Muscle of leg (tissue), 11 donors: Measurements from ENCODE around the gene SHROOM3. TPM values are rescaled to one million over a fixed set of nuclear protein-coding genes. Genes with fewer than 3 reads are reported as not detected.

ENCODE experiments used
- DNase-seq: peaks from one replicate; pipeline ENCODE4 v3.0.0; 2013
- H3K27ac ChIP-seq: one replicate; pipeline ENCODE4 v1.5.1; 2013; ENCODE audit warnings: mild to moderate bottlenecking, low read length, control low read depth
- H3K27me3 ChIP-seq: one replicate; pipeline ENCODE4 v1.6.1; 2013; ENCODE audit warnings: low read length; ENCODE audit not compliant: control insufficient read depth, insufficient read depth
- H3K36me3 ChIP-seq: one replicate; pipeline ENCODE4 v1.6.1; 2013; ENCODE audit warnings: low read length; ENCODE audit not compliant: control insufficient read depth, insufficient read depth
- H3K4me1 ChIP-seq: one replicate; pipeline ENCODE4 v1.6.1; 2013; ENCODE audit warnings: low read length; ENCODE audit not compliant: control insufficient read depth, insufficient read depth
- H3K4me3 ChIP-seq: one replicate; pipeline ENCODE4 v1.5.1; 2013; ENCODE audit warnings: low read length, control low read depth
- H3K9me3 ChIP-seq: replicated peaks from 2 replicates; pipeline ENCODE4 v1.6.1; 2013; ENCODE audit warnings: low read depth, low read length; ENCODE audit not compliant: control insufficient read depth
- WGBS: methylation state at CpG from one replicate; pipeline ENCODE4 v1.1.5; 2013; ENCODE audit warnings: missing lambda C conversion rate; ENCODE audit not compliant: insufficient coverage; 5-methylcytosine and 5-hydroxymethylcytosine counted together
- polyA plus RNA-seq, 8 donors: library from polyadenylated mRNA; unstranded; fragments of 120-200 nt; gene quantifications; one replicate each; pipeline versions ENCODE4 v1.2.1 to v1.2.3, GENCODE V29; 2013; ENCODE audit warnings: inconsistent platforms in 1 of 8, low replicate concordance in 1 of 8; ENCODE audit not compliant: insufficient read length in 8 of 8, insufficient read depth in 1 of 8
- total RNA-seq: library from RNA; stranded (reverse); fragments of 120-200 nt; gene quantifications from one replicate; pipeline ENCODE4 v1.2.4, GENCODE V29; 2013

Gene SHROOM3
- total and polyA plus RNA-seq, 9 donors, result 21.0 to 57.5 (median 29.0) TPM

DNA sequence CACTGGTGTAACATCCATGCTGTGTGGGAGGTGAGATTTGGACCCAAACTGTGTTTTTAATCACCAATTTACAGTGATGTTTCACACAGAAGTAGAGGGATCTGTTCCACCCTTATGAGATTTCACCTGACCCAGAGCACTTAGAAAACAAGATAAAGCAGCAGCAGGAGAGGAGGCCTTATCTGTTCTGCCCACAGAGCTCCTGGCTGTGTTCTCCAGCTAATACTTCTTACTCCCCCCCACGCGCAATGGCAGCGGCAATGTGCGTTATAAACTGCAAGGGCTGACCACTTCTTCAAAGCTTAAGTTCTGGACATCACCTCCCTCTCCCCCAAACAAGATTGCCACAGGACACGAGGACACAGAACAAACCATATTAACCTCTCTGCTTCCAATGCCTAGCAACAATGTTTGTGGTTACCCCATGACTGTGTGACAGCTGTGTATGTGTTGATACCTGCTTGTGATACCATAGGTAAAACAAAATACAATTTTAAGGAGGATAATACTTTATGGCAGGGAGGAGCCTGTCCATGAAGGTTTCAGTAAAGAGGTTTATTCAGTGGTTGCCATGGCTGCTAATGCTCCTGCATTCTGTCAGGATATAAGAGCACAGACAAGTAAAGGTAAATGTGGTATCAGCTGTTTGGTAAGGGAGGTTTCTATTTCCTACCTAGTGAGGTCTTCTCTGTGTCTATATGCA is 252.9 kb downstream of the SHROOM3 start:
- 68% methylated on average over 4 of the region's 5 CpGs for WGBS
- Histone ChIP-seq H3K4me1 (peaks cover 12% of the 10 kb centered on the region), H3K27ac (no peak overlapping the region), H3K9me3 (no peaks in the 10 kb centered on the region), H3K27me3 (peaks cover 13% of the 10 kb centered on the region), H3K4me3 (no peak overlapping the region), H3K36me3 (no peaks in the 10 kb centered on the region)
- DNase-seq, result peak; percentile 18

GRCh38 chr4:76688619-76689144 is 253.7 kb downstream of the SHROOM3 start:
- WGBS, result 10% methylated on average over 2 of the region's 13 CpGs
- H3K4me1 ChIP-seq, result peaks cover 12% of the 10 kb centered on the region

GRCh38 chr4:76689145-76689817 is 254.3 kb downstream of the SHROOM3 start:
- Histone ChIP-seq H3K4me1 (peaks cover 12% of the 10 kb centered on the region), H3K36me3 (no peaks in the 10 kb centered on the region), H3K9me3 (no peaks in the 10 kb centered on the region), H3K27ac (peak overlapping the region; percentile 75), H3K27me3 (peaks cover 13% of the 10 kb centered on the region), H3K4me3 (peak overlapping the region; percentile 48)
- peak; percentile 66 for DNase-seq
- WGBS, result 0% methylated on average over 87 of the region's 87 CpGs

More at GRCh38 chr4:76688619-76689144, 253.7 kb downstream of the SHROOM3 start:
- peaks cover 13% of the 10 kb centered on the region for H3K27me3 ChIP-seq
- no peaks in the 10 kb centered on the region for H3K36me3 ChIP-seq
- H3K27ac ChIP-seq, result peak overlapping the region; percentile 75
- H3K4me3 ChIP-seq, result peak overlapping the region; percentile 48
- DNase-seq, result peak; percentile 50
- no peaks in the 10 kb centered on the region for H3K9me3 ChIP-seq

DNA sequence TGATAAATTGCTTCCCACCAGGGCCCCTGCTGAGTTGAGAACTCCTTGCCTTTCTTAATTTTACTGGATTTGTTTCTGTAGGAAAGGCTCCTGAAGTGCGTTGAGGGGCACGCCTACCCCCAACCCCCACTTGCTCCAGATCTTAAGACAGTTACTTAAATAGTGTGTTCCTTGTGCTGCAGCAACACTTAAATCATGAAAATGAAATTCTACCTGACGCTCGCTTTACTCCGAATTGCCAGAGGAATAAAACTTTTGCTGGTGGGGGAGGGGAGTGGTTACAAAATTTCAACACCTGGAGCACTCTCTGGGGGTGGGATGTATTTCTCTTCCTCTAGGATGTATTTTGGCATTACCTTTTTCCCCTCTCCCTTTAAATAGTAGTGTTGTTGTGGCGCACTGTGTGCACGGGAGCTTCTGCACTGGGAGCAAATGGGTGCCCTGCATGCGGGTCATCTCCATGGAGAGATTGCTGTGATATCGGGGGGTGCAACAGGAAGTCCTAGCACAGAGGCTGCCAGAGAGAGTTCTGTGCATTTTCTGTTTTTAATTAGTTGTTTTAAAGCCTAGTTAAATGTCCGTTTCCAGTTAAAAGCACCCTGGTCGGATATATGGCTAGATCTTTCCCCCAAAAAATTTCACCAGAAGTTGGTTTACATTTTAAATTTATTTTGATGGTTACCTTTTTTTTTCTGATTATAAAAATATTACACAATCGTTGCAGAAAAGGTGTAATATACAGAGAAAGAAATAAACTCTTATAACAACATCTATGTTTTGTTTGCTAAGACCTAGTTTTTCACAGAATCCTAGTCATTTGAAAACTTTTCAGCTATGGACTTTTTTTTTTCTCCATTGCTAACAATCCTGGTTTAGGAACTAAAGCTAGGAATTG is 255.2 kb downstream of the SHROOM3 start:
- Histone ChIP-seq H3K27me3 (peaks cover 13% of the 10 kb centered on the region), H3K4me3 (peak overlapping the region; percentile 48), H3K27ac (peak overlapping the region; percentile 39), H3K9me3 (no peaks in the 10 kb centered on the region), H3K4me1 (peaks cover 12% of the 10 kb centered on the region), H3K36me3 (no peaks in the 10 kb centered on the region)
- peak; percentile 56 for DNase-seq
- 0% methylated on average over 1 of the region's 12 CpGs for WGBS

DNA sequence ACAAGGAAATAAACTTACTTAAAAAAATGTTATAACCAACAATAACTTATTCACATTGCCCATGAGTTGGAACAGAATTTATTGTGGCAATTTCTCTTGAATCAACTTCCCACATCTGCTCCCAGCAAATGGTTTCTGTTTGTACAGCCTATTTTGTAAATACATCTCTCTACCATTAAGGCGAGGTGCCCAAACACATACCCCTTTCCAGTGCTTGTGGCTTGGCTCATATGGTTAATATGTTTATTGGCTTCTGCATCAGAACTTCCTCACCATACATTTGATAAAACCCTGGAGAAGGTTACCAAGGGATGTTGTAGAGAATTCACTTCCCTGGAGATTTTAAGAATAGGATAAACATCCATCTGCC is 255.9 kb downstream of the SHROOM3 start:
- Histone ChIP-seq H3K27ac (no peak overlapping the region), H3K36me3 (no peaks in the 10 kb centered on the region), H3K9me3 (no peaks in the 10 kb centered on the region), H3K27me3 (peaks cover 13% of the 10 kb centered on the region), H3K4me1 (peaks cover 12% of the 10 kb centered on the region), H3K4me3 (no peak overlapping the region)
- no CpG with 5 or more reads among the region's 1 CpG for WGBS
- no peak for DNase-seq

GRCh38 chr4:76691807-76692582 is 257.0 kb downstream of the SHROOM3 start:
- DNase-seq, result no peak
- no peak overlapping the region for H3K4me3 ChIP-seq
- peaks cover 18% of the 10 kb centered on the region for H3K4me1 ChIP-seq
- no peaks in the 10 kb centered on the region for H3K9me3 ChIP-seq
- no peak overlapping the region for H3K27ac ChIP-seq
- WGBS, result no CpG with 5 or more reads among the region's 5 CpGs
- no peaks in the 10 kb centered on the region for H3K36me3 ChIP-seq
- H3K27me3 ChIP-seq, result peaks cover 13% of the 10 kb centered on the region

DNA sequence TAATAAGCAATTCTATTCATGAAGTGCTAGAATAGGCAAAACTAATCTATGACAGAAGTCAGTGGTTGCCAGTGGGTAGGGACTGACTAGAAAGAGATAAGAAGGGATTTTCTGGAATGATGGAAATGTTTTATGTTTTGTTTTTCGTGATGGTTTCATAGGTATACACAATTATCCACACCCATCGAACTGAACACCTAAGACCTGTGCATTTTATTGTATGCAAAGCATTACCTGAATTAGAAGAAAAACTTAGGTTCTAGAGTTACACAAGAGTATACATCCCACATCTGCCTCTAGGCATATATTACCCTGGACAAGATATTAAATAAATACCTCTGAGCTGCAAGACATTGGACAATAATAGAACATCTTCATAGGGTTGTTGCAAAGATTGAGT is 257.7 kb downstream of the SHROOM3 start:
- WGBS, result no CpG with 5 or more reads among the region's 2 CpGs
- peaks cover 21% of the 10 kb centered on the region for H3K4me1 ChIP-seq
- H3K9me3 ChIP-seq, result no peaks in the 10 kb centered on the region
- no peaks in the 10 kb centered on the region for H3K36me3 ChIP-seq
- H3K27ac ChIP-seq, result no peak overlapping the region
- H3K4me3 ChIP-seq, result no peak overlapping the region
- H3K27me3 ChIP-seq, result peaks cover 13% of the 10 kb centered on the region
- DNase-seq, result no peak

- no CpG with 5 or more reads among the region's 1 CpG for WGBS
These were observed 259.0 kb downstream of the SHROOM3 start for GRCh38 chr4:76694056-76694455.

DNA sequence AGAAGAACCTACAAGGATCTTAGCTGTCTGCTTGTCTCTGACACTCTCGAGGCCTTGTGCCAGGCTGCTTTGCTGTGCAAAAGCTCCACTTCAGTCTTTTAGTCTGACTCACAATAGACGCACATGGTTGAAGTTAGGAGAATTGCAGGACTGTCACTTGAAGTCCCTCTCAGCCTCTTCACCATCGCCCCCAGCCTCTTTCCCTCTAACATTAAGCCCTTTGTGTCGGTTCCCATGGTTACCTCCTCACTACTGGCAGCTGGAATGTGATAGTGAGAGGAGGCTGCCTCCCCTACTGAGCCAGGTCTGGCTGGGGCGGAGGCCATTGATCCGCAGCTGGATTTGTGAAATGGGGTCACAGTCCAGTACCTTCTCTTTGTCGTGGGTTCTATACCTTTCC is 261.1 kb downstream of the SHROOM3 start:
- H3K4me3 ChIP-seq, result no peak overlapping the region
- no peaks in the 10 kb centered on the region for H3K36me3 ChIP-seq
- H3K9me3 ChIP-seq, result no peaks in the 10 kb centered on the region
- peaks cover 25% of the 10 kb centered on the region for H3K4me1 ChIP-seq
- WGBS, result no CpG with 5 or more reads among the region's 7 CpGs
- H3K27me3 ChIP-seq, result peaks cover 4% of the 10 kb centered on the region
- no peak for DNase-seq
- no peak overlapping the region for H3K27ac ChIP-seq

More at GRCh38 chr4:76694056-76694455, 259.0 kb downstream of the SHROOM3 start:
- no peak for DNase-seq
- Histone ChIP-seq H3K9me3 (no peaks in the 10 kb centered on the region), H3K27me3 (peaks cover 12% of the 10 kb centered on the region), H3K4me1 (peaks cover 27% of the 10 kb centered on the region), H3K36me3 (no peaks in the 10 kb centered on the region), H3K4me3 (no peak overlapping the region), H3K27ac (no peak overlapping the region)
